Stimulated activated CD8-positive, alpha-beta memory T cell treated with anti-CD3 and anti-CD28 coated beads, Interleukin-7, amount 100 ng/mL, for 24 hours (primary cell): ENCODE data around the gene PARP8.

Source experiments
- DNase-seq: peaks from one replicate; pipeline ENCODE4 v3.0.0-alpha.2; 2020; ENCODE audit warnings: low read depth

PARP8 gene

GRCh38 chr5:50853151-50853550, 186.7 kb downstream of the PARP8 start:
- no peak for DNase-seq

- DNase-seq = no peak
Observed at GRCh38 chr5:50854082-50854481, 187.6 kb downstream of the PARP8 start.

GRCh38 chr5:50855001-50855400, 188.6 kb downstream of the PARP8 start:
- no peak for DNase-seq

- DNase-seq = no peak
Observed at GRCh38 chr5:50856401-50857119, 190.1 kb downstream of the PARP8 start.

- DNase-seq = no peak
Observed at GRCh38 chr5:50863534-50864170, 197.2 kb downstream of the PARP8 start.

- DNase-seq = no peak
Observed at GRCh38 chr5:50864466-50864865, 198.0 kb downstream of the PARP8 start.

- no peak for DNase-seq
Observed at GRCh38 chr5:50866415-50866814, 200.0 kb downstream of the PARP8 start.

- no peak for DNase-seq
Observed at GRCh38 chr5:50867140-50867539, 200.7 kb downstream of the PARP8 start.

GRCh38 chr5:50873595-50874277, 207.3 kb downstream of the PARP8 start:
- no peak for DNase-seq

- no peak for DNase-seq
Observed at GRCh38 chr5:50874306-50875001, 208.0 kb downstream of the PARP8 start.

GRCh38 chr5:50875002-50875344, 208.5 kb downstream of the PARP8 start:
- DNase-seq = no peak

GRCh38 chr5:50878470-50878869, 212.0 kb downstream of the PARP8 start:
- DNase-seq = no peak

- no peak for DNase-seq
Observed at GRCh38 chr5:50881407-50881806, 215.0 kb downstream of the PARP8 start.

- DNase-seq = no peak
Observed at GRCh38 chr5:50886657-50887345, 220.4 kb downstream of the PARP8 start.

GRCh38 chr5:50887889-50888633, 221.6 kb downstream of the PARP8 start:
- no peak for DNase-seq

- no peak for DNase-seq
Observed at GRCh38 chr5:50888751-50889150, 222.3 kb downstream of the PARP8 start.

- no peak for DNase-seq
Observed at GRCh38 chr5:50889790-50890189, 223.4 kb downstream of the PARP8 start.
